Keratinocyte (primary cell): ENCODE results near the gene DNAJB8.

Source experiments
- EZH2 ChIP-seq: IDR thresholded peaks from one replicate; pipeline ENCODE4 v1.6.1; 2012; ENCODE audit warnings: inconsistent platforms, mild to moderate bottlenecking, low read length, moderate library complexity
- TF ChIP-seq, protein P1 (sequence below), 3 experiments: IDR thresholded peaks in 1 of 3; conservative IDR thresholded peaks in 1 of 3; optimal IDR thresholded peaks in 1 of 3; 2 replicates in 2 of 3; 3 replicates in 1 of 3; pipeline versions ENCODE3 to v1.5.1; 2011; ENCODE audit warnings: low read length in 3 of 3, mild to moderate bottlenecking in 3 of 3, moderate library complexity in 2 of 3, control low read depth in 1 of 3, inconsistent platforms in 1 of 3; ENCODE audit not compliant: insufficient read depth in 2 of 3; ENCODE audit errors: extremely low read depth in 1 of 3

DNA sequence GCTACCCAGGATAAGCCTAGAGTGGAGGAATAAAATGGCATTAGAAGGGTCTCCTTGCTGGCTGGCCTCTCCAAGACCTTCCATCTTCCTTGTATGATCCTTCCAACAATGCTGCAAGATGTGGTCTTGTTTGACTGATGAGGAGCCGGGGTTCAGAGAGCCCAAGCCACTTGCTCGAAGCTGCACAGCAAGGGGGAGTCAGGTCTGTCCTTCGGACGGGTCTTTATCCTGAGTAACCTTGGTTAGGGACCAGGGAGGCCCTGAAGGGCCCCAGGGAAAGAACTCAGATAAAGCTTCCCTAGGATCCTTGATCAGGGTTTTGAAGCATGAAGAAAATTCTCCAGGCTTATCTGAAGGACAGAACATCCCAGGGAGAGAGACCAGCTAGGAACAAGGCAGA lies 7.0 kb upstream of the DNAJB8 start:
- TF ChIP-seq, protein P1, sequence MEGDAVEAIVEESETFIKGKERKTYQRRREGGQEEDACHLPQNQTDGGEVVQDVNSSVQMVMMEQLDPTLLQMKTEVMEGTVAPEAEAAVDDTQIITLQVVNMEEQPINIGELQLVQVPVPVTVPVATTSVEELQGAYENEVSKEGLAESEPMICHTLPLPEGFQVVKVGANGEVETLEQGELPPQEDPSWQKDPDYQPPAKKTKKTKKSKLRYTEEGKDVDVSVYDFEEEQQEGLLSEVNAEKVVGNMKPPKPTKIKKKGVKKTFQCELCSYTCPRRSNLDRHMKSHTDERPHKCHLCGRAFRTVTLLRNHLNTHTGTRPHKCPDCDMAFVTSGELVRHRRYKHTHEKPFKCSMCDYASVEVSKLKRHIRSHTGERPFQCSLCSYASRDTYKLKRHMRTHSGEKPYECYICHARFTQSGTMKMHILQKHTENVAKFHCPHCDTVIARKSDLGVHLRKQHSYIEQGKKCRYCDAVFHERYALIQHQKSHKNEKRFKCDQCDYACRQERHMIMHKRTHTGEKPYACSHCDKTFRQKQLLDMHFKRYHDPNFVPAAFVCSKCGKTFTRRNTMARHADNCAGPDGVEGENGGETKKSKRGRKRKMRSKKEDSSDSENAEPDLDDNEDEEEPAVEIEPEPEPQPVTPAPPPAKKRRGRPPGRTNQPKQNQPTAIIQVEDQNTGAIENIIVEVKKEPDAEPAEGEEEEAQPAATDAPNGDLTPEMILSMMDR (optimal IDR thresholded peaks at IDR 0.05 in 1 of 3, IDR thresholded peaks at IDR 0.05 in 1 of 3, conservative IDR thresholded peaks at IDR 0.05 in 1 of 3; ENCODE audit: extremely low read depth in 1 of 3, insufficient read depth in 2 of 3, low read length in 3 of 3): no peak
- no peak for TF ChIP-seq EZH2
